Esophagus muscularis mucosa (tissue), 4 donors: ENCODE data around the gene RTCB. TPM values are rescaled to one million over a fixed set of nuclear protein-coding genes. Genes with fewer than 3 reads are reported as not detected.

Experiments
- DNase-seq: peaks from one replicate; pipeline ENCODE4 v3.0.0-alpha.2; 2017; ENCODE audit errors: extremely low spot score
- H3K27ac ChIP-seq, 4 donors: fragments of 200-600 bp; sonication (generic); replicated peaks in 1 of 4; 1 replicate in 3 of 4; 2 replicates in 1 of 4; pipeline ENCODE4 v1.5.1; 2016 to 2019; ENCODE audit warnings: mild to moderate bottlenecking in 1 of 4
- H3K27me3 ChIP-seq, 4 donors: fragments of 200-600 bp; sonication (generic); one replicate each; pipeline versions ENCODE4 v1.5.1 to v1.6.0; 2016 to 2019
- H3K36me3 ChIP-seq, 4 donors: fragments of 200-600 bp; sonication (generic); one replicate each; pipeline ENCODE4 v1.5.1; 2016 to 2019
- H3K4me1 ChIP-seq, 4 donors: fragments of 200-600 bp; sonication (generic); one replicate each; pipeline ENCODE4 v1.5.1; 2016 to 2019
- H3K4me3 ChIP-seq, 4 donors: fragments of 200-600 bp; sonication (generic); 1 replicate in 2 of 4; 2 replicates in 2 of 4; pipeline ENCODE4 v1.5.1; 2016 to 2019; ENCODE audit warnings: mild to moderate bottlenecking in 4 of 4, moderate library complexity in 1 of 4
- H3K9me3 ChIP-seq, 4 donors: fragments of 200-600 bp; sonication (generic); 1 replicate in 3 of 4; 2 replicates in 1 of 4; pipeline ENCODE4 v1.5.1; 2016 to 2019
- EP300 ChIP-seq: sonication (generic); formaldehyde crosslinking; IDR thresholded peaks from one replicate; pipeline ENCODE4 v1.6.1; 2017; ENCODE audit warnings: antibody characterized with exemption
- POLR2A ChIP-seq: fragments of 450-650 bp; IDR thresholded peaks from one replicate; pipeline ENCODE4 v1.6.1; 2017; ENCODE audit warnings: antibody characterized with exemption, moderate library complexity, mild to moderate bottlenecking, low read depth
- POLR2AphosphoS5 ChIP-seq, 2 donors: sonication (generic); formaldehyde crosslinking; IDR thresholded peaks; one replicate each; pipeline ENCODE4 v1.6.1; 2017; ENCODE audit warnings: antibody characterized with exemption in 2 of 2
- WGBS: methylation state at CpG from one replicate; pipeline ENCODE4 v1.1.5; 2018; 5-methylcytosine and 5-hydroxymethylcytosine counted together
- intact Hi-C: fragments of 100-400 bp; cut with DNase I; formaldehyde crosslinking; loops from one replicate; pipeline ENCODE4 v1.15.1; 2023
- total RNA-seq, 4 donors: library from RNA; depleted of rRNA; stranded (reverse); fragments of >200 nt; gene quantifications; one replicate each; pipeline versions ENCODE4 v1.1.0 to v1.2.1, GENCODE V29; 2016
- TF ChIP-seq, protein P1 (sequence below), 3 experiments: fragments of 200-600 bp in 2 of 3; fragments of 450-650 bp in 1 of 3; sonication (generic) in 2 of 3; IDR thresholded peaks; one replicate each; pipeline ENCODE4 v1.5.1; 2017 to 2019; ENCODE audit warnings: antibody characterized with exemption in 3 of 3, mild to moderate bottlenecking in 2 of 3, moderate library complexity in 1 of 3

The RTCB gene
- total RNA-seq, 4 donors from 2014 or later: 46.9 to 71.0 (median 59.1) TPM

DNA sequence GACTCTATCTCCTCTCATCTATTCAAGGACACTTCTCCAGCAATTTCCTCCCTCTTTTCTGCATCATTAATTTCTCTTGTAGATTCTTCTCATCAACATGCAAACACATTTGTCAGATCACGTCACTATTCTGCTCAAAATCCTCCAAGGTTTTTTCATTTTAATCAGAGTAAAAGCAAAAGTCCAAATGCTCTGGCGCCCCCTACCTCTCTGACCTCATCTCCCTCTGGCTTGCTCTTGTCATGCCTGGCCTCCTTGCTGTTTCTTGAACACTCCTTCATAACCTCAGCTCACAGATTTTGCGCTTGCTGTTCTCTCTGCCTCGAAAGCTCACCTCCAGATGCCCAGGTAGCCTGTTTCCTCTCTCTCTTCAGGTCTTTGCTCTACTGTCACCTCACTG is 22.4 kb downstream of the RTCB start:
- H3K27ac ChIP-seq: no peak overlapping the region
- no peak for DNase-seq
- H3K36me3 ChIP-seq: peaks cover 71 to 94% (median 81%) of the 10 kb centered on the region in 4 donors
- TF ChIP-seq, protein P1, sequence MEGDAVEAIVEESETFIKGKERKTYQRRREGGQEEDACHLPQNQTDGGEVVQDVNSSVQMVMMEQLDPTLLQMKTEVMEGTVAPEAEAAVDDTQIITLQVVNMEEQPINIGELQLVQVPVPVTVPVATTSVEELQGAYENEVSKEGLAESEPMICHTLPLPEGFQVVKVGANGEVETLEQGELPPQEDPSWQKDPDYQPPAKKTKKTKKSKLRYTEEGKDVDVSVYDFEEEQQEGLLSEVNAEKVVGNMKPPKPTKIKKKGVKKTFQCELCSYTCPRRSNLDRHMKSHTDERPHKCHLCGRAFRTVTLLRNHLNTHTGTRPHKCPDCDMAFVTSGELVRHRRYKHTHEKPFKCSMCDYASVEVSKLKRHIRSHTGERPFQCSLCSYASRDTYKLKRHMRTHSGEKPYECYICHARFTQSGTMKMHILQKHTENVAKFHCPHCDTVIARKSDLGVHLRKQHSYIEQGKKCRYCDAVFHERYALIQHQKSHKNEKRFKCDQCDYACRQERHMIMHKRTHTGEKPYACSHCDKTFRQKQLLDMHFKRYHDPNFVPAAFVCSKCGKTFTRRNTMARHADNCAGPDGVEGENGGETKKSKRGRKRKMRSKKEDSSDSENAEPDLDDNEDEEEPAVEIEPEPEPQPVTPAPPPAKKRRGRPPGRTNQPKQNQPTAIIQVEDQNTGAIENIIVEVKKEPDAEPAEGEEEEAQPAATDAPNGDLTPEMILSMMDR (IDR thresholded peaks at IDR 0.05): peak in 1 of 3 experiments; percentile 14
- TF ChIP-seq POLR2AphosphoS5 (IDR thresholded peaks at IDR 0.05): no peak
- no peak for TF ChIP-seq EP300
- TF ChIP-seq POLR2A: no peak
- H3K27me3 ChIP-seq: no peaks in the 10 kb centered on the region
- 82% methylated on average over 4 of the region's 4 CpGs for WGBS
- intact Hi-C loops: no loop called here
- H3K4me3 ChIP-seq: no peak overlapping the region
- H3K4me1 ChIP-seq: no peaks in the 10 kb centered on the region
- H3K9me3 ChIP-seq: no peaks in the 10 kb centered on the region

DNA sequence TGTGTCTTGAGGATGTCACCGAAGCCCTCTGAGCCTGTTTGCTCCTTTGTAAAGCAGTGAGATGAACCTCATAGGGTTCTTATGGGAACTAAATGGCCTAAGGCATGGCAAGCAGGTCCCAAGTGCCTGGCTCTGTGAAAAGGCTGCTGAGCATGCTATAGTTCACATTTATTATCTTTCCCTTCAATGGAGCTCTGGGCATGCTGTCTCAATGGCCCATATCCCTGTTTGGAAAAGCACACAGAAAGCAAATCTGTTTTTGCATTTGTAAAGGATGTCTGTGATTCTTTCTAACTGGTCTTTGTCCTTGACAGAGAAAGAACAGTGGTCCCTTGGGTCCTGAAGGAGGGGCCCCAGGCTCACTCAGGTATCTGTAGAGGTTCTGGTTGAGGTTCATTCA is 26.4 kb downstream of the RTCB start:
- peaks cover 32 to 54% (median 44%) of the 10 kb centered on the region in 4 donors for H3K36me3 ChIP-seq

GRCh38 chr22:32380991-32381390 is 31.1 kb downstream of the RTCB start:
- TF ChIP-seq POLR2AphosphoS5 (IDR thresholded peaks at IDR 0.05): no peak
- TF ChIP-seq, protein P1 (IDR thresholded peaks at IDR 0.05): no peak
- no peak for TF ChIP-seq EP300
- no peak for TF ChIP-seq POLR2A
- WGBS: 55% methylated on average over 5 of the region's 5 CpGs
- Histone ChIP-seq H3K4me1 (no peaks in the 10 kb centered on the region), H3K36me3 (peaks cover 4 to 9% (median 6%) of the 10 kb centered on the region in 4 donors), H3K27ac (no peak overlapping the region), H3K9me3 (no peaks in the 10 kb centered on the region), H3K4me3 (no peak overlapping the region), H3K27me3 (peaks cover 0 to 5% (median 0%) of the 10 kb centered on the region in 4 donors)
- DNase-seq: no peak
- intact Hi-C loops: no loop called here

More for the DNA sequence above, 26.4 kb downstream of the RTCB start:
- Histone ChIP-seq H3K27me3 (no peaks in the 10 kb centered on the region), H3K4me3 (no peak overlapping the region), H3K4me1 (no peaks in the 10 kb centered on the region), H3K27ac (no peak overlapping the region), H3K9me3 (no peaks in the 10 kb centered on the region)
- intact Hi-C loops: no loop called here
- no peak for DNase-seq
- WGBS: no CpG with 5 or more reads among the region's 1 CpG
- TF ChIP-seq, protein P1 (IDR thresholded peaks at IDR 0.05): no peak
- TF ChIP-seq EP300: no peak
- no peak for TF ChIP-seq POLR2AphosphoS5 (IDR thresholded peaks at IDR 0.05)
- no peak for TF ChIP-seq POLR2A

DNA sequence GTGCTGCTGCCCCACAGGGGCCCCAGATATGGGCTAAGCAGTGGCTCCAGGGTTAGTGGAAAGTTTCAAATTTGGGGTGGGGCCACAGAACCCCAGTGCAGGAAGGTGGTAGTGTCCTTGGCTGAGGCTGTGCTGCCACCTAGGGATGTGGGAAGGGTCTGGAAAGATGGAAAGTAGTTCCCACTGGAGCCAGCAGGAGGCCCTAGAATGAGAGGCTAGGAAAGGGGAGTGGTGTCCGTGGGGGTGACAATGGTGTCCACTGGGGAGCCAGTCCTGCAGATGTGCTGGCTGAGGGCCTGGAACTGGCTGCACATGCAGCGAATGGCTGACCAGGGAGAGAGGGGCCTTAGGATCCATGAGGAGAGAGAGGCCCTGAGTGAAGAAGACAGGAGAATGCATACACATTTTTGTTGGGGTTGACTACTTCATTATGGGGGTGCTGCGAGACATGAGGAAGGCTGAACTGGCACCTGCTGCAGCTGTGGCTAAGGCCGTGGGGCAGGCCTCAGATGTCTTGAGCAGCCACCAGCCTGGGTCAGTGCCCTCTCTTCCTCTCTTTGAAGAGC is 33.3 kb downstream of the RTCB start:
- TF ChIP-seq EP300: no peak
- TF ChIP-seq, protein P1 (IDR thresholded peaks at IDR 0.05): peak in 1 of 3 experiments; percentile 28
- DNase-seq: no peak
- WGBS: 61% methylated on average over 3 of the region's 4 CpGs
- Histone ChIP-seq H3K36me3 (no peaks in the 10 kb centered on the region), H3K27me3 (peaks cover 0 to 5% (median 0%) of the 10 kb centered on the region in 4 donors), H3K27ac (no peak overlapping the region), H3K4me3 (no peak overlapping the region), H3K4me1 (no peaks in the 10 kb centered on the region), H3K9me3 (no peaks in the 10 kb centered on the region)
- intact Hi-C loops: no loop called here

GRCh38 chr22:32376681-32377080 is 35.4 kb downstream of the RTCB start:
- Histone ChIP-seq H3K9me3 (no peaks in the 10 kb centered on the region), H3K4me1 (no peaks in the 10 kb centered on the region), H3K4me3 (no peak overlapping the region), H3K36me3 (no peaks in the 10 kb centered on the region), H3K27ac (no peak overlapping the region), H3K27me3 (peaks cover 0 to 5% (median 0%) of the 10 kb centered on the region in 4 donors)
- intact Hi-C loops: no loop called here
- WGBS: 59% methylated on average over 5 of the region's 5 CpGs
- no peak for DNase-seq
- no peak for TF ChIP-seq POLR2AphosphoS5 (IDR thresholded peaks at IDR 0.05)
- no peak for TF ChIP-seq EP300
- TF ChIP-seq, protein P1 (IDR thresholded peaks at IDR 0.05): no peak
- TF ChIP-seq POLR2A: no peak
